GM19351 (cell line): ENCODE results near the gene NSD2.
"Not testable (repeated sequence)": the region's sequence is repeated elsewhere in the genome, so short reads cannot be mapped to it uniquely, and the experiment has no call there.

Experiments
- ATAC-seq: cut with Tn5 transposase; IDR thresholded peaks from one replicate; pipeline ENCODE4 v1.9.1; 2021; ENCODE audit warnings: mild to moderate bottlenecking, moderate library complexity; ENCODE audit not compliant: unreplicated experiment

Gene NSD2

GRCh38 chr4:2031161-2031560 is 160.0 kb downstream of the NSD2 start:
- not testable (repeated sequence) for ATAC-seq
